Measurements from ENCODE around the gene PTCD2. TPM values are rescaled to one million over a fixed set of nuclear protein-coding genes. Genes with fewer than 3 reads are reported as not detected.
A peak's percentile ranks its signal among the peaks of the same experiment; 100 is the strongest.

Gene PTCD2
- total RNA-seq, 1 experiment from 2014 or later, result 12.7 TPM

DNA sequence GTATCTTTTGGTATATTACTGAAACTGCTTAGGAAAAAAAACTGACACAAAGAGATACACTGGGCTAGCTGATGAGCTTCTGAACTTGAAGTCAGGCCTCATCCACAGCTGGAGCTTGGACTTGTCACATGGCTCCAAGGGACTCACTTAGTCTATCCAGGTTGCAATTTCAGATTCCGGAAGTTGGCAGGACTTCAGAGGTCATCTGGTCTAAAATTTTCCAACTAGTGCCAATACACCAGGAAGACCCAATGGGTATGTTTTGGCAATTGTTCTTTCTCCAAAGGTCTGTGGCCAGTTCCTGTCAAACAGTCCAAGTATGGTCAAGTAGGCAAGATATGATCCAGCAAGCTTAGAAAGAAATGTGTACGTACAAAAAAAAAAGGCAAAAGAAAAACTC, 36.8 kb upstream of the PTCD2 start:
- H3K4me3 ChIP-seq (ENCODE audit: low read depth, low read length, poor library complexity, severe bottlenecking), result no peak overlapping the region
- intact Hi-C loops (cut with micrococcal nuclease; ENCODE audit: unreplicated experiment), result loop anchor here (5.0 kb wide), 1 partner anchor 146 kb away; no protein-coding TSS in a partner anchor
- peaks cover 40% of the 10 kb centered on the region for H3K4me1 ChIP-seq (ENCODE audit: insufficient read depth, low read length, poor library complexity, severe bottlenecking)
- H3K9me3 ChIP-seq (ENCODE audit: low read depth, low read length, poor library complexity, severe bottlenecking), result no peaks in the 10 kb centered on the region
- BruUV-seq (replicated peaks), result no TSS peak
- H3K27ac ChIP-seq (ENCODE audit: low read depth, low read length, poor library complexity, severe bottlenecking), result peak overlapping the region; percentile 90
- H3K27me3 ChIP-seq (replicated peaks; ENCODE audit: insufficient read depth, low read depth, low read length, poor library complexity), result no peaks in the 10 kb centered on the region
- peaks cover 5% of the 10 kb centered on the region for H3K36me3 ChIP-seq (ENCODE audit: insufficient read depth, low read length, poor library complexity, severe bottlenecking)
- POLR2A ChIA-PET (ENCODE audit: low non-redundant PET), result no interaction called here
- TF ChIP-seq EZH2 (IDR thresholded peaks at IDR 0.05; ENCODE audit: borderline replicate concordance, low read depth, low read length, poor library complexity, severe bottlenecking), result no peak
- TF ChIP-seq, protein P1, sequence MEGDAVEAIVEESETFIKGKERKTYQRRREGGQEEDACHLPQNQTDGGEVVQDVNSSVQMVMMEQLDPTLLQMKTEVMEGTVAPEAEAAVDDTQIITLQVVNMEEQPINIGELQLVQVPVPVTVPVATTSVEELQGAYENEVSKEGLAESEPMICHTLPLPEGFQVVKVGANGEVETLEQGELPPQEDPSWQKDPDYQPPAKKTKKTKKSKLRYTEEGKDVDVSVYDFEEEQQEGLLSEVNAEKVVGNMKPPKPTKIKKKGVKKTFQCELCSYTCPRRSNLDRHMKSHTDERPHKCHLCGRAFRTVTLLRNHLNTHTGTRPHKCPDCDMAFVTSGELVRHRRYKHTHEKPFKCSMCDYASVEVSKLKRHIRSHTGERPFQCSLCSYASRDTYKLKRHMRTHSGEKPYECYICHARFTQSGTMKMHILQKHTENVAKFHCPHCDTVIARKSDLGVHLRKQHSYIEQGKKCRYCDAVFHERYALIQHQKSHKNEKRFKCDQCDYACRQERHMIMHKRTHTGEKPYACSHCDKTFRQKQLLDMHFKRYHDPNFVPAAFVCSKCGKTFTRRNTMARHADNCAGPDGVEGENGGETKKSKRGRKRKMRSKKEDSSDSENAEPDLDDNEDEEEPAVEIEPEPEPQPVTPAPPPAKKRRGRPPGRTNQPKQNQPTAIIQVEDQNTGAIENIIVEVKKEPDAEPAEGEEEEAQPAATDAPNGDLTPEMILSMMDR (conservative IDR thresholded peaks at IDR 0.05; ENCODE audit: low read depth, low read length), result no peak
- CTCF ChIA-PET, result no interaction called here
- no peak for DNase-seq (ENCODE audit: low spot score)

GRCh38 chr5:72284559-72285423, 35.4 kb upstream of the PTCD2 start:
- H3K27me3 ChIP-seq (replicated peaks; ENCODE audit: insufficient read depth, low read depth, low read length, poor library complexity), result no peaks in the 10 kb centered on the region
- TF ChIP-seq, protein P1 (conservative IDR thresholded peaks at IDR 0.05; ENCODE audit: low read depth, low read length), result no peak
- TF ChIP-seq EZH2 (IDR thresholded peaks at IDR 0.05; ENCODE audit: borderline replicate concordance, low read depth, low read length, poor library complexity, severe bottlenecking), result no peak
- no TSS peak for BruUV-seq (replicated peaks)
- peaks cover 5% of the 10 kb centered on the region for H3K36me3 ChIP-seq (ENCODE audit: insufficient read depth, low read length, poor library complexity, severe bottlenecking)
- peak overlapping the region; percentile 48 for H3K27ac ChIP-seq (ENCODE audit: low read depth, low read length, poor library complexity, severe bottlenecking)
- CTCF ChIA-PET, result no interaction called here
- H3K4me3 ChIP-seq (ENCODE audit: low read depth, low read length, poor library complexity, severe bottlenecking), result no peak overlapping the region
- intact Hi-C loops (cut with micrococcal nuclease; ENCODE audit: unreplicated experiment), result loop anchor here (5.0 kb wide), 1 partner anchor 147 kb away; no protein-coding TSS in a partner anchor
- no peaks in the 10 kb centered on the region for H3K9me3 ChIP-seq (ENCODE audit: low read depth, low read length, poor library complexity, severe bottlenecking)
- no peak for DNase-seq (ENCODE audit: low spot score)
- POLR2A ChIA-PET (ENCODE audit: low non-redundant PET), result no interaction called here
- H3K4me1 ChIP-seq (ENCODE audit: insufficient read depth, low read length, poor library complexity, severe bottlenecking), result peaks cover 39% of the 10 kb centered on the region

- TF ChIP-seq, protein P1 (conservative IDR thresholded peaks at IDR 0.05; ENCODE audit: low read depth, low read length), result no peak
- no peaks in the 10 kb centered on the region for H3K9me3 ChIP-seq (ENCODE audit: low read depth, low read length, poor library complexity, severe bottlenecking)
- H3K36me3 ChIP-seq (ENCODE audit: insufficient read depth, low read length, poor library complexity, severe bottlenecking), result peaks cover 5% of the 10 kb centered on the region
- ChIA-PET POLR2A (ENCODE audit: low non-redundant PET) (no interaction called here), CTCF (no interaction called here)
- no peak overlapping the region for H3K4me3 ChIP-seq (ENCODE audit: low read depth, low read length, poor library complexity, severe bottlenecking)
- DNase-seq (ENCODE audit: low spot score), result no peak
- no peaks in the 10 kb centered on the region for H3K27me3 ChIP-seq (replicated peaks; ENCODE audit: insufficient read depth, low read depth, low read length, poor library complexity)
- H3K4me1 ChIP-seq (ENCODE audit: insufficient read depth, low read length, poor library complexity, severe bottlenecking), result peaks cover 33% of the 10 kb centered on the region
- intact Hi-C loops (cut with micrococcal nuclease; ENCODE audit: unreplicated experiment), result no loop called here
- peak overlapping the region; percentile 48 for H3K27ac ChIP-seq (ENCODE audit: low read depth, low read length, poor library complexity, severe bottlenecking)
- no TSS peak for BruUV-seq (replicated peaks)
These were observed 34.8 kb upstream of the PTCD2 start for GRCh38 chr5:72285424-72285821.
